Right forelimb (tissue), 1 donor: ENCODE data around the gene KLK6.

Experiments used
- DNase-seq: peaks from one replicate; pipeline ENCODE4 v3.0.0-alpha.2; 2018

The KLK6 gene

GRCh38 chr19:50969413-50969760 is at the start of gene KLK6:
Gene KLK6, minus strand, starts transcription at chr19:50969591. Its CDS starts 1,487 bp downstream, at chr19:50968104.
- no peak for DNase-seq

DNA sequence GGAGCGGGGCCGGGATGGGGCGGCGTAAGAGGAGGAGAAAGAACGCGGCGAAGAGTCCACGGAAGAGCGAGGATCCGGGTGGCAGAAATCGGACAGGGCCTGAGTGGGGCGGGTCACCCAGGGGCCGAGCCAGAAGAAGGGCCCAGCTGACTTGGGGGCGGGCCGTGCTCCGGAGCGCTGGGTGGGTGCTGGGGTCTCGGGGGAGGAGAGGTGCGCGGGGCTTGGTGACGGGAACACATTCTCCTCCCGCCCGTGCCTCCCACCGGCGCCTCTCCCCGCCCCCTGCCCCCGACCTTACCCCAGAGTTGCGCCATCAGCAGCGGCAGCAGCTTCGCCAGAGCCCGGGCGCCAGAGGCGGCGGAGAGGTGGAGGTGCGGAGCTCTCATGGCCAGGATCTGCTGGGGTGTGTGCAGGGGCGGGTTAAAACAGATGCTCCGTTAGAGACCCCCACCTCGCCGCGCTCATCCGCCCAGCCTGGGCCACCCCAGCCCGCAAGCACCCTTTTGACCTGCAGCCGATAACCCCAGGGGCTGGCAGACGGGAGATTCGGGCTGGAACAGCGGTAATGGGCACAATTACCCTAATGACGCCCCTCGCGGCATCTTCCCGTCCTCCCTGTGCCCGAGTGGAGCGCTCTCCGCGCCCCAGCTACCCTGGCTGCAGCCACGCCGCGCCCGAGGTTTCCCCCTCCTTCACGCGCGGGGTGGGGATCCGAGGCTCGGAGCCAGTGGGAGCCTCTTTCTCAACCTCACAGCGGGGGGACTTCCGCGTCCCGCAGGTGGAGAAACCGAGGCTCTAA is 49.6 kb upstream of the KLK6 start:
- no peak for DNase-seq

GRCh38 chr19:51016798-51017683 is 47.6 kb upstream of the KLK6 start:
- no peak for DNase-seq

- DNase-seq, result no peak
Observed at GRCh38 chr19:51015691-51016267, 46.4 kb upstream of the KLK6 start.

GRCh38 chr19:51014242-51014641 is 44.9 kb upstream of the KLK6 start:
- no peak for DNase-seq

GRCh38 chr19:51012661-51013190 is 43.3 kb upstream of the KLK6 start:
- no peak for DNase-seq

DNA sequence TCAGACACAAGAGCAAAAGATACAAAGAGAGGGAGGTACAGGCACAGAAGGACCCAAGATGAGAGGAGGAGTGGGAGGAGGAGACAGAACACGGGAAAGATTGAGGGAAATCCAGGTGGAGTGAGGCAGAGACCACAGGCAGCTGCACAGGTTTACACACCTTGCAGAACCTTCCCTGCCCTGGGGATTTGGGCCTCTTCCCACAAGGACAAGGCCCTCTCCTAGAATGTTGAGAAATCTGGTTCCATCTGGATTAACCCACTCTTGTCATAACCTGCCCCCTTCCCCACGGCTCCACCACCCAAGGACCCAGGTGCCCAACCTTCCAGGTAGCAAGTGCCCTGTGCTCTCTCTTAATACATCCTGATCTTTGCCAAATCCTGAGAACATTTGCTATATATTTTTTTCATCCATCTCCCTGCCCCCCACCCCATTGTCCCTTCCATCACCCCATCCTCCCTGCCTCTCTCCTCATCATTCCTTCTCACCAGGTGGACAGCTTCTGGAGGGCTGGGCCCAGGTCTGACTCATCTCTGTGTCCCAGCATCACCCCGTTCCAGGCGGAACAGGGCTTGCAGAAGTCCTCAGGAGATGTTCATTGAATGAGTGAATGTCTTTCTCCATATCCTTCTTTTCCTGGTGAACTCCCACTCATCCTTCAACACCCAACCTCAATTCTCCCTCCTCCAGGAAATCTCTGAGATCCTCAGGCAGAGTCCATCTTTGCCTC is 40.8 kb upstream of the KLK6 start:
- DNase-seq, result no peak

DNA sequence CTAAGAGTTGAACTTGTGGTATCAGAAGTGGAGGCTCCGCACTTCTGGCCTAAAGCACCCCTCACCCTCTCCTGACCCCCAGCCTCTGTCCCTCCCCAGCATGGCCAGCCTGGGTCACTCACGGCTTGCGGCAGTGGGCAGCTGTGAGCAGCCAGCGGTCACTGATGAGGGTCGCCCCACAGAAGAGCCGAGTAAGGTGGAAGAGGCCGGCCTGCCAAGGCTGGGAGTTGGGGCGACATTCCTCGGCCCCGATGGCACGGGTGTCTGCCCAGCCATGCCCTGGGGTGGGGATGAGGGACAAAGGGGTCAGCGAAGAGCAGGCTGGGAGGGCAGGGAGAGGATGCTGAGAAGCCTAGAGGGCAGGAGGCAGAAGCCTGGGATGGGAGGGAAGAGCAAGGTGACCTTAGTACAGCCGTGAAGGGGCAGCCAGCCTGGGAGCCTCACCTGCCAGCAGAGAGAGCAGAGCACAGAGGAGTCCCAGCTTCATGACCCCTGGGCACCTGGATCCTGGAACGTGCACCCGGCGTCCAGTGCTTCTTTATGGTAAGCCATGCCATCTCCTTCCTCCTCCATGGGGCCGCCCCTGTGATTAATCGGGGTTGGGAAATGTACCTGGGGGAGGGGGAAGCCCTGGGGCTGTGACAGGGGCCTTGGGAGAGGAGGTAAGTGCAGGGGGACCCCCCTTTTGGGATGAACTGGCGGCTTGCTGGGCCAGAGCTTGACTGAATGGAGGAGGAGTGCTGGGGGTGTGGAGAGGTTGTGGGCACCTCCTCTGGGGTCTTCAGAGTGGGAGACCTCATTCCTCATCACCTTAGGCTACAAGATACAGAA is 39.9 kb upstream of the KLK6 start:
- no peak for DNase-seq

- DNase-seq, result no peak
Observed at GRCh38 chr19:51007488-51007887, 38.1 kb upstream of the KLK6 start.

- DNase-seq, result no peak
Observed at GRCh38 chr19:51006406-51006805, 37.0 kb upstream of the KLK6 start.

GRCh38 chr19:51005248-51005647 is 35.9 kb upstream of the KLK6 start:
- DNase-seq, result no peak

DNA sequence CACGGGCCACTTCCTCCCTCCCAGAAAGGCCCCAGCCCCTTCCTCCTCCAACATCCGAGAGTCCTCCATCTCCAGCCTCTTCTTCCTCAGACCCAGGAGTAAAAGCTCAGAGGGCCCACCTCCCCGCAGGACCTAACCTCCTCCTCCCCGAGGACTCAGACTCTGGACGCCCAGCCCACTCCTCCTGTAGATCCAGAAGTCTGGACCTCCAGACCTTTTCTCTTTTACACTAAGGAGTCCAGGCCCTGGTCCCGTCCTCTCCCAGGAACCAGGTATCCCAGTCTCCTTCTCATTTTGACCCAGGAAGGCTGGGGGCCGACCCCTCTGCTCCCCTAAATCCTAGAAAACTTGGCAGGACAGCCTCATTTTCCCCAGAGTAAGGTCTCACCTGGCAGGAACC is 33.9 kb upstream of the KLK6 start:
- no peak for DNase-seq

GRCh38 chr19:51002542-51003311 is 33.3 kb upstream of the KLK6 start:
- DNase-seq, result no peak

GRCh38 chr19:51002089-51002532 is 32.7 kb upstream of the KLK6 start:
- no peak for DNase-seq

DNA sequence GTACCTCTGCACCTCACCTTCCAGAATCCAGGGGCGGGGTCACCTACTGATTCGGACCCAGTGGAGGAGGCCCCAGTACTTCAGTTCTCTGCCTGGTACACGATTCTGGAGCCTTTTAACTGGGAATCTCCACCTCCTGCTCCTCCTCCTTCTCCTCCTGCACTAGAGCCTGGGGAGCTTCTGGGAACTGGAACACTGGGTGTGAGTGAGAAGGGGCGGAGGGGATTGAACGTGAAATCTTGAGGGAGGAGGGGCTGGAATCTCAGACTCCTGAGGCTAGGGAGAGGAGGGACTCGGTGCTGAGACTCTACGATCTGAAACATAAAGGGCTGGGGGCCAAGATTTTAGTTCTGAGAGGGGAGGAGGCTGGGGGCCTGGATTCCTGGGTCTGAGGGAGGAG is 32.1 kb upstream of the KLK6 start, which contains the start of gene KLK8:
KLK8 (minus strand) TSS at position 90 of the 400 bp plus-strand sequence. CDS start 437 bp downstream, outside the sequence.
- no peak for DNase-seq

GRCh38 chr19:51000981-51001380 is 31.6 kb upstream of the KLK6 start:
- no peak for DNase-seq

DNA sequence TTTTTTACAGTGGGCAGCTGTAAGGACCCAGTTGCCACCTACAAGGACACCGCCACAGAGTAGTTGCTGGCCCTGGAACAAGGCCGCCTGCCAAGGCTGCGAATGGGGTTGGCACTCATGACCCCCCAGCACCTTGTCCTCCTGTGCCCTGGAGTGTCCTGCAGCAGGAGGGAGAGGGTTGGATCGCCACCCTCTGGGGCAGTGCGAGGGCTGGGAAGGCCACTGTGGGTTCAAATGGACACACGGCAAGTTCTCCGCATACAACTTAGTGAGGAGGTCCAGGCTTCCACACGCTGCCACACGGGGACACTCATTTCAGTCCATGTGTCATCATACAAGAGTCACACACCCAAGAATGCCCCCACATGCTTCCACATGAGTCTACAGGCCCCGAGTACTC is 31.0 kb upstream of the KLK6 start:
- no peak for DNase-seq

DNA sequence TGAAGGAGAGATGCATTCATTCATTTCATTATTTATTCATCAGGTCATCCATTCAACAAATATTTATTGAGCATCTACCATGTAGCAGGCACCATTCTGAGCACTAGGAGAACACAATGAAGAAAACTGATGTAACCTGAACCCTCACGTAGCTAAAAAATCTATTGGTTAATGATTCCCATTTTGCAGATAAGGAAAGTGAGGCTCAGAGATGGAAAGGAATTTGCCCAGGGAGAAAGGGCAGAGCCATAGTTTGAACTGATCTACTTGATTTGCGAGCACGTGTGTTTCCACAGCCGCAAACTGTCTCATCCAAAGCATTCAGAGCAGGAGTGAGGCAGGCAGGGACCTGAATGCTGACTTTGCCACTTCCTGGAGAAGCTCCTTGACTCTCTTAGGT is 29.3 kb upstream of the KLK6 start:
- no peak for DNase-seq

- no peak for DNase-seq
Observed at GRCh38 chr19:50998061-50998460, 28.7 kb upstream of the KLK6 start.

GRCh38 chr19:50994129-50994528 is 24.7 kb upstream of the KLK6 start:
- no peak for DNase-seq

DNA sequence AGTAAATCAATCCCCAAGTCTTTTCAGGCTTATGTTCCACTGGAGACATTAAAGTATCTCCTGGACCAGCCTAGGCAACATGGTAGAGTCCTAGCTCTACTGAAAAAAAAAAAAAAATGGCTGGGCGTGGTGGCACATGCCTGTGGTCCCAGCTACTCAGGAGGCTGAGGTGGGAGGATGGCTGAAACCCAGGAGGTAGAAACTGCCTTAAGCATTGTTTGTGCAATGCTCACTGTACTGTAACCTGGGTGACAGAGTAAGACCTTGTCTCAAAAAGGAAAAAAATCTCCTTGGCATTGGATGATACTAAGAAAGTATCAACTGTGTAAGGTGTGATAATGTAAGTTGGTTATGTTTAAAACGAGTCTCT is 23.3 kb upstream of the KLK6 start:
- no peak for DNase-seq
